Esophagus squamous epithelium (tissue), 4 donors: ENCODE results near the gene NRG3.
A peak's percentile ranks its signal among the peaks of the same experiment; 100 is the strongest.

Experiments used
- CTCF ChIP-seq, 6 experiments: fragments of 450-650 bp in 4 of 6; fragments of 200-600 bp in 2 of 6; sonication (generic) in 2 of 6; IDR thresholded peaks; one replicate each; pipeline ENCODE4 v1.5.1; 2016 to 2019; ENCODE audit warnings: antibody characterized with exemption in 6 of 6, mild to moderate bottlenecking in 4 of 6, moderate library complexity in 4 of 6
- POLR2A ChIP-seq, 4 donors: fragments of 450-650 bp; IDR thresholded peaks; one replicate each; pipeline ENCODE4 v1.6.1; 2017; ENCODE audit warnings: antibody characterized with exemption in 4 of 4, mild to moderate bottlenecking in 4 of 4, moderate library complexity in 3 of 4

- TF ChIP-seq CTCF (IDR thresholded peaks at IDR 0.05) (peak in 1 of 6 experiments; percentile 13), POLR2A (IDR thresholded peaks at IDR 0.05) (no peak)
Measured at GRCh38 chr10:82377608-82378007, 502.6 kb downstream of the NRG3 start.
